CD8-positive, alpha-beta memory T cell (primary cell): ENCODE data around the gene SCN5A. TPM values are rescaled to one million over a fixed set of nuclear protein-coding genes. Genes with fewer than 3 reads are reported as not detected.

Experiments
- CTCF ChIA-PET: fragments of 350-600 bp; sonication (Branson Sonifier 250); formaldehyde crosslinking; loops from one replicate; lab custom pipeline; 2021; ENCODE audit warnings: antibody characterized with exemption; lab: Charles Lee
- POLR2A ChIA-PET: fragments of 350-600 bp; sonication (Branson Sonifier 250); formaldehyde crosslinking; loops from one replicate; lab custom pipeline; 2021; ENCODE audit warnings: antibody characterized with exemption; lab: Charles Lee
- DNase-seq, 5 donors: peaks; one replicate each; pipeline versions ENCODE4 v3.0.0 to v3.0.0-alpha.2; 2020 to 2022; ENCODE audit warnings: mixed read lengths in 1 of 5
- H3K27ac ChIP-seq: one replicate; pipeline ENCODE4 v1.7.0; 2013; ENCODE audit warnings: low read depth, mild to moderate bottlenecking, low read length, moderate library complexity
- H3K27me3 ChIP-seq: 2 replicates; pipeline ENCODE4 v1.7.0; 2013; ENCODE audit warnings: low read length, mild to moderate bottlenecking; ENCODE audit not compliant: insufficient read depth, poor library complexity, severe bottlenecking
- H3K36me3 ChIP-seq: 2 replicates; pipeline ENCODE4 v1.7.0; 2013; ENCODE audit warnings: mild to moderate bottlenecking, low read length, moderate library complexity; ENCODE audit not compliant: insufficient read depth
- H3K4me1 ChIP-seq: 2 replicates; pipeline ENCODE4 v1.7.0; 2013; ENCODE audit warnings: mild to moderate bottlenecking, low read length, moderate library complexity; ENCODE audit not compliant: insufficient read depth
- H3K4me3 ChIP-seq: 2 replicates; pipeline ENCODE4 v1.7.0; 2013; ENCODE audit warnings: mild to moderate bottlenecking, low read length
- H3K9me3 ChIP-seq: 2 replicates; pipeline ENCODE4 v1.7.0; 2013; ENCODE audit warnings: mild to moderate bottlenecking, low read length
- H3K27ac Mint-ChIP-seq, 8 donors: one replicate each; pipeline ENCODE4 v1.8.0; 2020 to 2021; ENCODE audit warnings: mixed read lengths in 8 of 8, mild to moderate bottlenecking in 6 of 8, inconsistent platforms in 3 of 8, moderate library complexity in 3 of 8
- H3K27me3 Mint-ChIP-seq, 2 donors: one replicate each; pipeline ENCODE4 v1.8.0; 2020 to 2021; ENCODE audit warnings: mixed read lengths in 2 of 2, mild to moderate bottlenecking in 1 of 2, moderate library complexity in 1 of 2
- H3K36me3 Mint-ChIP-seq, 3 donors: one replicate each; pipeline ENCODE4 v1.8.0; 2020 to 2021; ENCODE audit warnings: mixed read lengths in 3 of 3, inconsistent platforms in 1 of 3, mild to moderate bottlenecking in 1 of 3
- H3K4me1 Mint-ChIP-seq, 3 donors: one replicate each; pipeline ENCODE4 v1.8.0; 2020 to 2021; ENCODE audit warnings: mixed read lengths in 3 of 3, inconsistent platforms in 1 of 3, mild to moderate bottlenecking in 1 of 3
- H3K4me3 Mint-ChIP-seq, 7 donors: one replicate each; pipeline ENCODE4 v1.8.0; 2020 to 2021; ENCODE audit warnings: mixed read lengths in 7 of 7, mild to moderate bottlenecking in 6 of 7, moderate library complexity in 4 of 7, inconsistent platforms in 2 of 7
- H3K9me3 Mint-ChIP-seq, 5 donors: one replicate each; pipeline ENCODE4 v1.8.0; 2020 to 2022; ENCODE audit warnings: mixed read lengths in 5 of 5, mild to moderate bottlenecking in 3 of 5, moderate library complexity in 2 of 5, inconsistent platforms in 1 of 5
- polyA plus RNA-seq: library from polyadenylated mRNA; unstranded; fragments of 300-500 nt; fragmentation: Illumina TruSeq; gene quantifications from one replicate; pipeline ENCODE4 v1.2.3, GENCODE V29; 2021
- total RNA-seq, 2 experiments: library from RNA; stranded (reverse); gene quantifications; one replicate each; pipeline ENCODE4 v1.2.3, GENCODE V29; 2021

The SCN5A gene
- total and polyA plus RNA-seq, 3 experiments from 2014 or later: 0.33 to 0.47 TPM; not detected in 1

GRCh38 chr3:38526792-38527191, 122.7 kb downstream of the SCN5A start:
- Mint-ChIP-seq H3K4me3 (no peak overlapping the region), H3K9me3 (no peaks in the 10 kb centered on the region), H3K4me1 (peaks cover 0 to 3% (median under 1%) of the 10 kb centered on the region in 3 donors), H3K27me3 (no peaks in the 10 kb centered on the region), H3K27ac (peak overlapping the region in 1 of 8 donors; percentile 33), H3K36me3 (peaks cover 7 to 76% (median 22%) of the 10 kb centered on the region in 3 donors)
- ChIA-PET CTCF (no interaction called here), POLR2A (no interaction called here)
- H3K36me3 ChIP-seq: peaks cover 4% of the 10 kb centered on the region
- no peak overlapping the region for H3K27ac ChIP-seq
- no peaks in the 10 kb centered on the region for H3K4me1 ChIP-seq
- no peak for DNase-seq
- no peaks in the 10 kb centered on the region for H3K9me3 ChIP-seq
- no peak overlapping the region for H3K4me3 ChIP-seq
- H3K27me3 ChIP-seq: no peaks in the 10 kb centered on the region

- Mint-ChIP-seq H3K36me3 (peaks cover 7 to 61% (median 22%) of the 10 kb centered on the region in 3 donors), H3K9me3 (no peaks in the 10 kb centered on the region), H3K27ac (no peak overlapping the region), H3K4me1 (peaks cover 21 to 28% (median 25%) of the 10 kb centered on the region in 3 donors), H3K27me3 (no peaks in the 10 kb centered on the region), H3K4me3 (no peak overlapping the region)
- POLR2A ChIA-PET: no interaction called here
- H3K9me3 ChIP-seq: no peaks in the 10 kb centered on the region
- peaks cover 4% of the 10 kb centered on the region for H3K36me3 ChIP-seq
- H3K27ac ChIP-seq: no peak overlapping the region
- H3K4me3 ChIP-seq: no peak overlapping the region
- H3K27me3 ChIP-seq: no peaks in the 10 kb centered on the region
- CTCF ChIA-PET: interaction anchor here (1.0 to 6.1 kb wide), 3 partner anchors 10 to 129 kb away, joined by 3 to 79 read pairs (median 3); no protein-coding TSS in a partner anchor
- no peak for DNase-seq
- H3K4me1 ChIP-seq: peaks cover 21% of the 10 kb centered on the region
Measured at GRCh38 chr3:38524141-38524739, 125.2 kb downstream of the SCN5A start.

GRCh38 chr3:38522002-38522401, 127.5 kb downstream of the SCN5A start:
- CTCF ChIA-PET: interaction anchor here (0.8 to 6.1 kb wide), 26 partner anchors 8 to 770 kb away, joined by 3 to 79 read pairs (median 4); partner anchors contain the start of genes EXOG and XYLB
- Histone ChIP-seq H3K4me1 (peaks cover 27% of the 10 kb centered on the region), H3K27ac (no peak overlapping the region), H3K4me3 (no peak overlapping the region), H3K27me3 (no peaks in the 10 kb centered on the region), H3K36me3 (peaks cover 4% of the 10 kb centered on the region), H3K9me3 (no peaks in the 10 kb centered on the region)
- H3K36me3 Mint-ChIP-seq: peaks cover 7 to 48% (median 16%) of the 10 kb centered on the region in 3 donors
- H3K4me1 Mint-ChIP-seq: peaks cover 33 to 43% (median 39%) of the 10 kb centered on the region in 3 donors
- DNase-seq: no peak
- H3K27ac Mint-ChIP-seq: no peak overlapping the region
- no peaks in the 10 kb centered on the region for H3K9me3 Mint-ChIP-seq
- no peak overlapping the region for H3K4me3 Mint-ChIP-seq
- POLR2A ChIA-PET: interaction anchor here (1.0 kb wide), 1 partner anchor 26 kb away, joined by 3 read pairs; the partner anchor contains the start of gene EXOG
- no peaks in the 10 kb centered on the region for H3K27me3 Mint-ChIP-seq

- peak overlapping the region in 3 of 8 donors; percentile 43 to 95 (median 77) for H3K27ac Mint-ChIP-seq
- H3K4me3 ChIP-seq: no peak overlapping the region
- ChIA-PET CTCF (interaction anchor here (0.6 to 6.1 kb wide), 29 partner anchors 8 to 770 kb away, joined by 3 to 79 read pairs (median 4); partner anchors contain the start of genes EXOG and XYLB), POLR2A (interaction anchor here (1.0 kb wide), 1 partner anchor 25 kb away, joined by 3 read pairs; the partner anchor contains the start of gene EXOG)
- H3K27me3 ChIP-seq: no peaks in the 10 kb centered on the region
- H3K9me3 Mint-ChIP-seq: no peaks in the 10 kb centered on the region
- H3K9me3 ChIP-seq: no peaks in the 10 kb centered on the region
- peaks cover 27% of the 10 kb centered on the region for H3K4me1 ChIP-seq
- no peak overlapping the region for H3K27ac ChIP-seq
- H3K27me3 Mint-ChIP-seq: no peaks in the 10 kb centered on the region
- peak overlapping the region in 1 of 7 donors; percentile 21 for H3K4me3 Mint-ChIP-seq
- H3K36me3 Mint-ChIP-seq: peaks cover 7 to 48% (median 17%) of the 10 kb centered on the region in 3 donors
- peaks cover 4% of the 10 kb centered on the region for H3K36me3 ChIP-seq
- H3K4me1 Mint-ChIP-seq: peaks cover 33 to 43% (median 39%) of the 10 kb centered on the region in 3 donors
- peak; percentile 21 to 74 (median 51) for DNase-seq
Measured at GRCh38 chr3:38521391-38521987, 128.0 kb downstream of the SCN5A start.

- H3K9me3 ChIP-seq: no peaks in the 10 kb centered on the region
- CTCF ChIA-PET: interaction anchor here (2.0 to 6.1 kb wide), 4 partner anchors 20 to 134 kb away, joined by 4 to 79 read pairs (median 14); partner anchors contain the start of gene EXOG
- H3K36me3 ChIP-seq: no peaks in the 10 kb centered on the region
- no peaks in the 10 kb centered on the region for H3K27me3 ChIP-seq
- H3K9me3 Mint-ChIP-seq: no peaks in the 10 kb centered on the region
- POLR2A ChIA-PET: no interaction called here
- H3K27ac Mint-ChIP-seq: peak overlapping the region; percentile 57 to 98 (median 85)
- H3K4me1 Mint-ChIP-seq: peaks cover 33 to 43% (median 39%) of the 10 kb centered on the region in 3 donors
- DNase-seq: peak in 3 of 5 donors; percentile 55 to 72 (median 63)
- H3K27me3 Mint-ChIP-seq: no peaks in the 10 kb centered on the region
- peak overlapping the region; percentile 11 to 73 (median 60) for H3K4me3 Mint-ChIP-seq
- H3K27ac ChIP-seq: no peak overlapping the region
- peaks cover 27% of the 10 kb centered on the region for H3K4me1 ChIP-seq
- H3K36me3 Mint-ChIP-seq: peaks cover 2 to 39% (median 9%) of the 10 kb centered on the region in 3 donors
- peak overlapping the region; percentile 1 for H3K4me3 ChIP-seq
Measured at GRCh38 chr3:38519651-38520050, 129.8 kb downstream of the SCN5A start.

- CTCF ChIA-PET: interaction anchor here (1.0 to 6.1 kb wide), 3 partner anchors 17 to 135 kb away, joined by 3 to 79 read pairs (median 6); no protein-coding TSS in a partner anchor
- H3K4me3 ChIP-seq: no peak overlapping the region
- H3K36me3 ChIP-seq: no peaks in the 10 kb centered on the region
- POLR2A ChIA-PET: interaction anchor here (0.7 kb wide), 1 partner anchor 22 kb away, joined by 3 read pairs; no protein-coding TSS in a partner anchor
- H3K9me3 Mint-ChIP-seq: no peaks in the 10 kb centered on the region
- DNase-seq: no peak
- peak overlapping the region in 2 of 7 donors; percentile 13 to 73 for H3K4me3 Mint-ChIP-seq
- peaks cover 27% of the 10 kb centered on the region for H3K4me1 ChIP-seq
- peaks cover 0 to 37% (median 7%) of the 10 kb centered on the region in 3 donors for H3K36me3 Mint-ChIP-seq
- H3K27me3 Mint-ChIP-seq: no peaks in the 10 kb centered on the region
- peak overlapping the region; percentile 57 to 98 (median 85) for H3K27ac Mint-ChIP-seq
- no peaks in the 10 kb centered on the region for H3K27me3 ChIP-seq
- no peaks in the 10 kb centered on the region for H3K9me3 ChIP-seq
- peaks cover 33 to 43% (median 39%) of the 10 kb centered on the region in 3 donors for H3K4me1 Mint-ChIP-seq
- no peak overlapping the region for H3K27ac ChIP-seq
Measured at GRCh38 chr3:38519000-38519399, 130.5 kb downstream of the SCN5A start.

GRCh38 chr3:38516669-38517068, 132.8 kb downstream of the SCN5A start:
- H3K4me1 ChIP-seq: peaks cover 27% of the 10 kb centered on the region
- CTCF ChIA-PET: no interaction called here
- Mint-ChIP-seq H3K4me3 (no peak overlapping the region), H3K36me3 (peaks cover 1 to 38% (median 14%) of the 10 kb centered on the region in 3 donors), H3K4me1 (peaks cover 33 to 39% (median 39%) of the 10 kb centered on the region in 3 donors), H3K9me3 (no peaks in the 10 kb centered on the region), H3K27ac (peak overlapping the region in 1 of 8 donors; percentile 21), H3K27me3 (no peaks in the 10 kb centered on the region)
- no peak for DNase-seq
- no peak overlapping the region for H3K4me3 ChIP-seq
- H3K27ac ChIP-seq: no peak overlapping the region
- no peaks in the 10 kb centered on the region for H3K27me3 ChIP-seq
- no peaks in the 10 kb centered on the region for H3K36me3 ChIP-seq
- POLR2A ChIA-PET: no interaction called here
- H3K9me3 ChIP-seq: no peaks in the 10 kb centered on the region
